HepG2 (cell line): ENCODE results near the gene CLASP1. TPM values are rescaled to one million over a fixed set of nuclear protein-coding genes. Genes with fewer than 3 reads are reported as not detected.

Experiments used
- AHDC1 ChIP-seq: sonication (generic); formaldehyde crosslinking; IDR thresholded peaks from 2 replicates; pipeline ENCODE4 v1.5.1; 2020; ENCODE audit warnings: mild to moderate bottlenecking, missing genetic modification reagents, borderline replicate concordance
- ETV6 ChIP-seq: sonication (generic); formaldehyde crosslinking; conservative IDR thresholded peaks from 2 replicates; pipeline ENCODE4 v1.4.0; 2020; ENCODE audit warnings: missing genetic modification reagents
- FOXJ3 ChIP-seq: sonication (generic); formaldehyde crosslinking; IDR thresholded peaks from 2 replicates; pipeline ENCODE4 v1.4.0; 2020; ENCODE audit warnings: missing genetic modification reagents, mild to moderate bottlenecking, borderline replicate concordance
- IRF9 ChIP-seq: sonication (generic); formaldehyde crosslinking; IDR thresholded peaks from 2 replicates; pipeline ENCODE4 v1.8.0; 2022; ENCODE audit warnings: missing genetic modification reagents, mild to moderate bottlenecking, borderline replicate concordance
- KLF16 ChIP-seq, 2 experiments: sonication (generic) in 1 of 2; formaldehyde crosslinking in 1 of 2; IDR thresholded peaks; 2 replicates each; pipeline versions ENCODE4 v1.6.1 to v1.8.0; 2016 to 2023; ENCODE audit warnings: missing genetic modification reagents in 2 of 2, missing compliant biosample characterization in 1 of 2
- MEIS1 ChIP-seq: sonication (generic); formaldehyde crosslinking; IDR thresholded peaks from 2 replicates; pipeline ENCODE4 v1.9.0; 2021; ENCODE audit warnings: mild to moderate bottlenecking, missing genetic modification reagents, moderate library complexity, borderline replicate concordance
- NFATC3 ChIP-seq: sonication (generic); formaldehyde crosslinking; IDR thresholded peaks from 2 replicates; pipeline ENCODE4 v1.5.1; 2020; ENCODE audit warnings: mild to moderate bottlenecking, missing genetic modification reagents
- PRDM10 ChIP-seq: sonication (generic); formaldehyde crosslinking; IDR thresholded peaks from 2 replicates; pipeline ENCODE4 v1.4.0; 2020; ENCODE audit warnings: low read depth, missing genetic modification reagents
- RELA ChIP-seq: sonication (generic); formaldehyde crosslinking; IDR thresholded peaks from 2 replicates; pipeline ENCODE4 v1.4.0; 2020; ENCODE audit warnings: missing genetic modification reagents
- SNAPC5 ChIP-seq: sonication (generic); formaldehyde crosslinking; IDR thresholded peaks from 2 replicates; pipeline ENCODE4 v1.8.1; 2023; ENCODE audit warnings: mild to moderate bottlenecking, missing genetic modification reagents, borderline replicate concordance
- polyA plus RNA-seq, 8 experiments: library from polyadenylated mRNA; depleted of rRNA in 3 of 8; stranded (reverse) in 7 of 8; unstranded in 1 of 8; fragments of >200 nt; fragmentation: Illumina TruSeq in 4 of 8; extraction: Trizol in 4 of 8; gene quantifications; 2 replicates each; pipeline versions ENCODE4 v1.2.1 to v1.2.3, GENCODE V29; 2011 to 2016; ENCODE audit warnings: low read depth in 4 of 8, missing spikeins in 1 of 8, mixed read lengths in 1 of 8; ENCODE audit not compliant: insufficient read depth in 1 of 8
- total RNA-seq, 5 experiments: library from RNA; depleted of rRNA; stranded (reverse); fragments of >200 nt; fragmentation: Illumina TruSeq; extraction: Trizol; gene quantifications; 2 replicates each; pipeline ENCODE4 v1.2.3, GENCODE V29; 2016; ENCODE audit warnings: low read depth in 1 of 5

CLASP1 gene
- total and polyA plus RNA-seq, 2 of the 13 experiments (the other 11 are each of a cell fraction or from before 2014, with no cell fraction given) = 11.7 to 47.9 TPM

DNA sequence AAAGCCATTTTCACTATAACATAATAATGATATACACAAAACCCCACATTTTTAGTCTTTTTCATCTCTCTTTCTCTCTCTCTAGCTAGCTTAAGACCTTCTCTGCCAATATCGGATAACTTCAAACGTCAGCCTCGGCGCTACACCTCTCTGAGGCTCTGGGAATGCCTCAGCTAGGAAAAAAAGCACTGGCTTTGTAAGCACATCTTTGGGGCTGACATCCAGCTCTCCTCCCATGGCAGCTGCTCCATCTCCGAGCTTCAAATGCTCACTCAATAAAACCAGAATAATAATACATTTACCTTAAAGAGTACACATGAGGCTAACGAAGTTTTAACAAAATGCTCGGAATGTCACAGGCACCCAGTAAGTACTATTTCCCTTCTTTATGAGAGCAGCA, 107.8 kb downstream of the CLASP1 start (continued):
- TF ChIP-seq AHDC1 (CRISPR knock-in tag) (no peak), ETV6 (CRISPR knock-in tag) (no peak), FOXJ3 (no peak), KLF16 (CRISPR knock-in tag; IDR thresholded peaks at IDR 0.05) (no peak), IRF9 (CRISPR knock-in tag) (no peak), MEIS1 (CRISPR knock-in tag) (no peak), SNAPC5 (CRISPR knock-in tag) (no peak), NFATC3 (CRISPR knock-in tag) (no peak), PRDM10 (CRISPR knock-in tag) (no peak), RELA (CRISPR knock-in tag) (no peak)
